GM19025 (cell line): ENCODE results near the gene TMEM119.
"Not testable (repeated sequence)": the region's sequence is repeated elsewhere in the genome, so short reads cannot be mapped to it uniquely, and the experiment has no call there.

ENCODE experiments used
- ATAC-seq: cut with Tn5 transposase; IDR thresholded peaks from one replicate; pipeline ENCODE4 v1.9.1; 2021; ENCODE audit warnings: mild to moderate bottlenecking, low read depth, moderate library complexity; ENCODE audit not compliant: unreplicated experiment

Gene TMEM119

DNA sequence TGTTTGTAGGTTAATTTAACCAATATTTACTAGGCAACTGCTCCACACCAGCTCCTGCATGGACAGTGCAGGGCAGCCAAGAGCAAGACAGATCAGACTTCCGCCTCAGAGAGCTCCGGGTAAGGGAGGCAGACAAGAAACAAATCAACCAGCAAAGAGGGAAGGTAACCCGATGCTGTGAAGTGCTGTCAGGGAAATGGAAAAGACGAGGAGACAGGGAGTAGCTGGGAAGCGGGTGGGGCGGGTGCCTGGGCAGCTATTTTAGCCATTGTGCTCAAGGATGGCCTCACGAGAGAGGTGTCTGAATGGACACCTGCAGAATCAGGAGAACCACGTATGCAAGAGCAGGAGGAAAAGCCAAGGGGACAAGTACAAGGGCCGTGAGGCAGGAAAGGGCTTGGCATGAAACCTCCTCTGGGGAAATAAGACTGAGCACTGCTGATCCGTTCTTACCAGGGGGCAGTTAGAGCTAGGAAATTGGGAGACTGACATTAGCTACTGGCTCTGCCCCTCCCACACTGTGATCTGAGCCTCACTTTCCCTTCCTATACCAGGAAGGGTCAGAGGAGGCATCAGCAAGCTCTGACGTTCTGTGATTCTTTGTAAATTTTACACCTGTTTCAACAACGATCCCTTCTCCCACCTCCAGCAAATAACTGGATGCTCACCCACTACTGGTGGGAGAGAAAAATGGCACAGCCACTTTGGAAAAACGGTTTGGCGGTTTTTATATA is 6.5 kb upstream of the TMEM119 start:
- no peak for ATAC-seq

DNA sequence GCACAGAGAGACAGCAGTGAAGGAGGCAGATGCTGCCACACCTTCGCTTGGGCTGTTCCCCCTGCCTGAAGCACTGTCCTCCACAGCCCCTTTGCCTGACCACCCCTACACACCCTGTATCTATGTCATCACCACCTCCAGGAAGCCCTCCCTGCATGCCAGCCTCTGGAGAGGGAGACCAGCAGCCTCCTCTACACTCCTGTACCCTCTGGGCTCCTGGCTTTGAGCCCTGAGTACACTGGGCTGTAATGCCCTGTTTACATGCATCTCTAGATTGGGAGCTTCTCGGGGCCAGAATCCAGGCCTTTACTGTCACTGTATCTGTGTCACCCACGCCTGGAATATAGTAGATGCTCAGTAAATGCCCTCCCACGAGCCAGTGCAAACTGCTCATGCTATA is 5.9 kb upstream of the TMEM119 start:
- ATAC-seq = no peak

DNA sequence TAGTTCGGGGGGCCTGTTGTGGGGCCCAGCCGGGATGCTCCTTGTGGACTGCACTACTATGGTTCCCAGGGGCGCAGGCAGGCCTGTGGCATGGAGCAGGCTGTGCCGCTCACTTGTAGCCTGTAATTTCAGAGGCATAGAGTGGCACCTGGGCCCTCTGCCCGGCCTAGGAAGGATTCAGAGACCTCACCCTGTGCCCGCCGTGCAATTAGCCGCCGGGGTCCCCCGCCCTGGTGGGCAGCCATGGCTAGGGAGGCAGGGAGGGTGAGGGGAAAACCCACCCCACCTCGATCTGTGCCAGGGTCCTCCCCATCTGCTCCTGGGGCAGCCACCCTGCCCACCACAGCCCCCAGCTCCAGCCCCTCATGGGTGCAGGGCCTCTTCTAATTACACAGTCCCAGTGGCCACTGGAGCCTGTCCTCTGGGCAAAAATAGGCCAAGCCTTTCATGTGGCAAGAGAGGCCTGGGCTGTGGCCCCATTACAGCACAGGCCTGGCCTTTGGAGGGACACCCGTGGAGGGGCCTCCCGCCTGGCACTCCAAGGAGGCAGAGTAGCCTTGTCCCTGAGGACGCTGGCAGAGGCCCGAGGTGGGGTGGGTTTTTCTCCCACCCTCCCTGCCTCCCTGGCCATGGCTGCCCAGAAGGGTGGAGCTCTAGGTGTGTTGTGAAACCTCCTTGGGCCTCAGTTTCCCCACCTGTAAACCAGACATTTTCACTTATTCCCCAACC is 5.3 kb upstream of the TMEM119 start:
- ATAC-seq = no peak

DNA sequence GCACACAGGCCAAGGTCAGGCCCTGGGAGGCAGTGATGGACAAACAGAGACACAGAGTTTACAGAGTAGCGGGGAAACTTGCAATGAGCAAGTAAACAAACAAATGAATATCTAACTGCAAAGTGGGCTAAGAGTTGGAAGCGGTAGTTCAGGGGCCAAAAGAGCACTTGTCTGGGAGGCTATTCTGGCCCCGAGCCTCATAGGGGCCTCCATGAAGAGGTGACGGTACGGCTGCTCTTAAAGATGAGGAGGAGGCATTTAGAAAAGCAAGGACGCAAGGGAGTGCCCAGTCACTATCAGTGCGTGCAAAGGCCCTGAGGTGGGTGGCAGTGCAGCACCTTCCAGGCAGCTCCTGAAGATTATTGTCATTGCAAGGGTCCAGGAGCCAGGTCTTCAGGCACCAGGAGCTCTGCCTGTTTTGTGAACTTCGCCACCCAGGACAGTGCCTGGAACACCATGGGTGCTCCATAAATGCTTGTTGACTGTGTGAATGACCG is 4.4 kb upstream of the TMEM119 start:
- no peak for ATAC-seq

DNA sequence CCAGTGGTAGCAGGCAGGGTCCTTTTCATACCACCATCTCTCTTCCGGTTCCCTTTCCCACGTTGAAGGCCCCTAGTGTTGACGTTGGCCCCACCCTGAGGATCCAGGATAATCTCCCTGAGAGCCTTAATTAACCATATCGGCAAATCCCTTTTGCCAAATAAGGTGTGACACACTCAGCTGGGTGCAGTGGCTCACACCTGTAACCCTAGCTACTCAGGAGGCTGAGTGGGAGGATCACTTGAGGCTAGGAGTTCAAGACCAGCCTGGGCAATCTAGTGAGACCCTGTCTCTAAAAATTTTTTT is 2.8 kb upstream of the TMEM119 start:
- ATAC-seq = no peak

DNA sequence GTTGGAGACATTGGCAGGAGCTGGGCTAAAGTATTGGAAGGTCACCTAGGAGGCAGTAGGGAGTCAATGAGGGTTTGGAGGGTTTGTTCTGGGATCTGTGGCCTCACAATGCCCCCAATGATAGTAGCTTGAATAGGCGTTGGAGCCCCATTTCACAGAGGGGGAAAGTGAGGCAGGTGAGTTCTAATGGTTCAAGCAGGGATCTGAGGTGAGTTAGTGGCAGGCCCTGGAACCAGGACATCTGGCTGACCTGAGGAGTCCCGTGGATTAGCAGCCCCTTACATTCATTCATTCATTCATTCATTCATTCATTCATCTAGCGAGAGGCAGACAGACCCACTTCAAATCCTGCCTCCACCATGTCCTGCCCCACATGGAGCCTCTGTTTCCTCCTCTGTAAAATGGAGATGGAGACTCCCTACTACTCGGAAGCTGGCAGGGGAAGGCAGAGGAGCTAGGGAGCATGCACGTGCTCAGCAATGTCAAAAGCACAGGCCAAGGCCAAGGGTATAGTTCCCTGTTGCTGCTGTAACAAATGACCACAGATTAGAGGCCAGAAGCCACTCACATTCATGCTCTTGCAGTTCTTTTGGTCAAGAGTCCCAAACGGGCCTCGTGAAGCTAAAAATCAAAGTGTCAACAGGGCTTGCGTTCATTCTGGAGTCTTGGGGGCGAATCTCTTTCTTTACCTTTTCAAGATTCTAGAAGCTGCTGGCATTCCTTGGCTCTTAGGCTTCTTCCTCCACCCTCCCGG is 2.2 kb upstream of the TMEM119 start:
- no peak for ATAC-seq

DNA sequence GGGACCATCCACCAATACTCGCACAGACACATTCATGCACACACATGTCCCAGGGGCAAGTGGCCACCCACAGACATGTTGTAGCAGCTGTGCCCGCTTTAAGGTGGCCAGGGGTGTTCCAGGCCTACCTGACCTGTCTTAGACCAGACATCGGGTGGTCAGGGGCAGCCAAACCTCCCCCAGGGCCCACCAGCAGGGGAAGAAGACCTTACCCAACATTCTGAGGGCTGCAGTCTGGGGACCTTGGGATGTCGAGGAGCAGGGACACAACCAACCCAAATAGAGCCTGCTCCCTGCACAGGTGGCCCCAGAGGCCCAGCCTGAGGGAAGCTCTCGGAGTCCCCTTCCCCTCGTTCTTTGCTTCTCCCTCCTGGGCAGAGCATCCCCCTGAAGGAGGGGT is 1.7 kb upstream of the TMEM119 start:
- ATAC-seq = no peak

DNA sequence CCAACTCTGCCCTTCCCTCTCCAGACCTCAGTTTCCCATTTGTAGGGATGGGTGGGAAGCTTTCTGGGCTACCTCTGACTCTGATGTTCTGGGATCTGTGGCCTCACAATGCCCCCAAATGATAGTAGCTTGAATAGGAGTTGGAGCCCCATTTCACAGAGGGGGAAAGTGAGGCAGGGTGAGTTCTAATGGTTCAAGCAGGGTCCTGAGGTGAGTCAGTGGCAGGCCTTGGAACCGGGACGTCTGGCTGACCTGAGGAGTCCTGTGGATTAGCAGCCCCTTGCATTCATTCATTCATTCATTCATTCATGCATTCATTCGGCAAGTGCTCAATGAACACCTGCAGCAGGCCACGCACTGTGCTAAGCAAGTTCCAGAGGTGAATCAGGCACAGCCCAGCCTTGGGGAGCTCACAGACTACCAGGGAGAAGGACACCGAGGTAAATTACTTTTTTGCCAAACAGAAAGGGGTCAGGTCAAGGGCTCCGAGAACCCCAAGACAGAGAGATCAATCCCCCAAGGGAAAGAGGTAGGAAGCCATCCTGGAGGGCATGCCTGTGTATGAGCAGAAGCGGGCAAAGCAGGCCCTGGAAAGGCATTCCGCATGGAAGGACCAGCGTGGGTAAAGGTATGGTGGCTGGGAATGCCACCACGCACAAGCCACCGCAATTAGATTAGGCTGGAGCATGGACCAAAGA is 818 bp upstream of the TMEM119 start:
- no peak for ATAC-seq

DNA sequence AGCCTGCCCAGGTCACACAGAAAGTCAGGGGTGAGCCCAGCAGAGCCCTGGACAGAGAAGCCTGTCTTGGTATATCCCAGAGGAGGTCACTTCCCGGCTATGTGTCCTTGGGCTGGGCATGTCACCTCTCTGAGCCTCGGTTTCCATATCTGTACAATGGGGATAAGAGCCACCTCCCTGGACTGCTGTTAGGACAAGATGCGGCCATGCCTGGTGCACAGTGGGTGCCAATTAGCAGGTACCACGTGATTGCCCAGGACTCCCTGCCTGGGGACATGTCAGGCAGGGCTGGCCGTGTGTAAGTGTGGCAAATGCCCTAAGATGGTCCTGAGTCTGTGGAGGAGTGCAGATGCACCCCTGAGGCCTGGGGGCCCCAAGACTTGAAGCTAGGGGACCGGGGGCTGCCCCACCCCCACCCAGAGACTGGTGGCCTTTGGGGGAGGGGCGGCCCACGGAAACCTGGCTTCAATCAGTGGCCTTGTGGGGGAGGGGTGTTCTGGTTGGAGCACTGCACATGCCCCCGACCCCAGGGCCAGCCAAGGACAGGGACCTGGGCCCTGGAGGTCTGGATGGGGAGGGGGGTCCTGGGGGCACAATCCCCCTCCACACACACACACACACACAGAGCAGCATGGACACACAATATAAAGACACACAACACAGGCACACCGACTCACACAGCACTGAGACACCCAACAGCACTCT is 878 bp downstream of the TMEM119 start:
- ATAC-seq = no peak

DNA sequence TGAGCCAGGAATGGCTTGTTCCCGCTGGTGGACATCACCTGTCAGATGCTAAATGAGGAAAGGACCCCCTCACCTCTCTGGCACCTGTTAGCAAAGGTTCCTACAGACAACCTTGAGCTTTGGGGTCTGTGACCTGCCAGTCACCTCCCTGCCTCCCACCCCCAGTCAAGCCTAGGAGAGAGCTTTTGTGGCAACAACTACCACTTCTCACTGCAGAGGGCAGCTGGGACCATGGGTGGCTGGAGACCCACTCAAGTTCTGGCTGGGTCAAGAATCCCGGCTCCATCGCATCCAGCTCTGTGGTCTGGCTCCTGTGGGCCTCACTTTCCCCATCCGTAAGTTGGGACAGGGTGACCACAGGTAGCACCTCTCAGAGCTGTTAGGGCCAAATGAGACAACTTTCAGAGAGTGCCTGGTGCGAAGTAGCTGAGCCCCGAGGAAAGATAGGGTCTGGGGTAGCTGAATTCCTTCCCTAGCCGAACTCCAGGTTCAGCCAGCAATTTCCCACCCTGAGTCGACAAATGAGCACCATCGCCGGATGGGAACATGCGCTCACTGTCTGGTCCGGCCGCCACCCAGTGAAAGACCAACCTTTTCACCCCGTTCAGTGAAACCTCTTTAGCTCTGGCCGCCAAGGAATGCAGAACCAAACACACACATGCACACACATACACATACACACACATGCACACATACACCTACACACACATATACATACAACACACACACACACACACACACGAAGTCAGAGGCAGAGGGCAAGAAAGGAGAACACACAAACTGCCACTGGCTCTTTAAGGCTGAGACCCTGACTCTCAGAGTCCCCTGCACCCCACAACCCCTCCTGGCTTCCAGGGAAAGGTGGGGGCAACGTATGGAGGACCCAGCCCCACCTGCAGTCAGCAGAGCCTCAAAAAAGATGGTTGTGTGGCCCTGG is 1.9 kb downstream of the TMEM119 start:
- ATAC-seq = no peak

DNA sequence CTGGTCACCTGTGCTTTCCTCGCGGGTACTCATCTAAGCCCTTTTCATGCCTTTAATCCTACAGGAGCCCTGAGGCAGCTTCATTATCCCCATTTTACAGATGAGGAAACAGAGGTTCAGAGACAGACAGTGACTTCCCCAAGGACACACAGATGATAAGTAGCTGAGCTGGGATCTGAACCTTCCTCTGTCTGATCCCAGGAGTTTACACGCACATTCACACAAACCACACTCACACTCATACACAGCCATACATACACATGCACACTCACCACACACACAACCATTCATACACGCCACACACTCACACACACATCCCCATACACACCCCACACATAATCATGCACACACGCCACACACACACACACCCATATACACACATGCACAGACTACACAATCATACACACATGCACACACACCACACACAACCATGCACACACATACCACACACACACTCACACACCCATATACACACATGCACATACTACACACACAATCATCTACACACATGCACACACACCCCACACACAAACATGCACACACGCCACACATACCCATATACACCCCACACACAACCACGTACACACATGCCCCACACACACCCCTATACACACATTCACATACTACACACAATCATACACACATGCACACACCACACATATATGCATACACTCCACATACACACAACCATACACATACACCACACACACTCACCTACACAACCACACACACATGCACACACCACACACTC is 2.7 kb downstream of the TMEM119 start:
- no peak for ATAC-seq

DNA sequence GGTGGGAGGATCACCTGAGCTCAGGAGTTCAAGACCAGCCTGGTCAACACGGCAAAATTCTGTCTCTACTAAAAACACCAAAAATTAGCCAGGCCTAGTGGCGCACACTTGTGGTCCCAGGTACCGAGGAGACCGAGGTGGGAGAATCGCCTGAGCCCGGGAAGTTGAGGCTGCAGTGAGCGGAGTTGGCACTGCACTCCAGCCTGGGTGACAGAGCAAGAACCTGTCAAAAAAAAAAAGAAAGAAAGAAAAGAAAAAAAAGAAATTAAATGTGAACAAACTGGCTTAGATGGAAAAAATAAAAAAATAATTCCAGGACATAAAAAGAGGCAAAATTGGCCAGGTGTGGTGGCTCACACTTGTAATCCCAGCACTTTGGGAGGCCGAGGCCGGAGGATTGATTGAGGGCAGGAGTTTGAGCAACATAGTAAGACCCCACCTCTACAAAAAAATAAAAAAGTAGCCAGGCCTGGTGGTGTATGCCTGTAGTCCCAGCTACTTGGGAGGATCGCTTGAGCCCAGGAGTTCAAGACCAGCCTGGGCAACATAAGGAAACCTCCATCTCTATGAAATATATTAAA is 3.5 kb downstream of the TMEM119 start:
- ATAC-seq = no peak

DNA sequence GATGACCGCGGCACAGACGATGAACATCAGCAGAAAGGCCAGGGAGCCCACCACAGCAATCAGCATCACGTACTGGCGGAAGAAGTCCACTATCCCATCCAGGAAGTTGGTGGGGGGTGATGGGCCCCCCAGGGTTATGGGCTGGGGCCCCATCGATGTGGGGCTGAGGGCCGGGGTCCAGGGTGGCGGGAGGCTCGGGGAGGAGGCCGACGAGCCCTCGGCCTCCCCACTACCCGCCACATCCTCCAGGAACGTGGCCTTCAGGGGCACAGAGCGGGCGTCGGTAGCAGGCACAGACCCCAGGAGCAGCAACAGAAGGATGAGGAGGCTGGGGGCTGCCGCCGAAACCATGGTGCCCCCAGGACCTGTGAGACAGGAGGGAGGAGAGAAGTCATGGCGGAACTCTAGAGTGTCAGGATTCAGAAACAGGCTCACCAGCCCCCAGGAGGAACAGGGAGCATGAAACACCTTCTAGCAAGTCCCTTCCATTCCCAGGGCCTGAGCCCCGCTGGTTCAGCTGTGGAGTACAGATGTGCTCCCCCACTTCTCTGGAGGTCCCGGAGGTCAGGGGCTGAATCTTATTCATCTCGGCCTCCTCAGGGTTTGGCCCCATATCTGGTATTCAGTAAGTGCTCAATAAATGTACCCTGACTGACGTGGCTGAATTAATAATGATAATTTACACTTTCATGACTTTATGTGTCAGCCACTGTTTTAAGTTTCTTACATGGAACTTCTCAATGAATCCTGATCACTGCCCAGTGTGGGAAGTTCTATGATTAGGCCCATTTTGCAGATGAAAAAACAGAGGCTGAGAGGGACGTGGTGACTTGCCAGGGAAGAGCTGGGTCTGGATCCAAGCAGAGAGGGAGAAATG is 5.6 kb downstream of the TMEM119 start:
- ATAC-seq = no peak

DNA sequence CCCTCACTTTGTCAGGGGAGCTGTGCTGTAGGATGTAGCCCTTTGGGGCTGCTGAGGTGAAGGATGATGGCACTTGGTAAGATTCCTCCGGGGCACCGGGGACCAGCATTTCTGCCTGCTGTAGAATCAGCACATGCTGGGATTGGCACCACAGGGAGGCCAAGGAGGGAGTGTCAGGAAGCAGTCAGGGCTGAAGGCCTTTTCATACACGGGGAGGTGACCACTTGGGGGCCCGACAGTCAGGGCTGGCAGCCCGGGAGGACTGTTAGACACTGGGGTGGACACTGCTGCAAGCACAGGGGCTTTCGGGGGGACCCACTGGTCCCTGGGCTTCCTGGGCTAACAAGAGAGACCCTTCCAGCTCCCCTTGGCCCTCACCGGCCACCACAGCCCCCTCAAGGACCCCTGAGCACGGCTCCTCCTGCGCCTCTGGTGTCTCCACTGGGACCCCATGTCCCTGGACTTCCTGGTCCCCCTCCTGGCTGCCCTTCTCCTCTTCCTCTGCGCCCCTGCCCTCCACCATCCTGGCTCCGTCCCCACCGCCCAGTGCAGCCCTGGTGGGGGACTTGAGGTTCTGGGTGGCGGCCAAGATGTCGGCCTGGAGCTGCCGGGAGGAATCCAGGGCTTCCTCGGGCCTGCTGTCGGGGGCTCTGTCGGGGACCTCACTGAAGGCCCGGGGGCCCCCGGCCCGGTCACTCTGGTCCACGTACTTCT is 6.5 kb downstream of the TMEM119 start:
- no peak for ATAC-seq

DNA sequence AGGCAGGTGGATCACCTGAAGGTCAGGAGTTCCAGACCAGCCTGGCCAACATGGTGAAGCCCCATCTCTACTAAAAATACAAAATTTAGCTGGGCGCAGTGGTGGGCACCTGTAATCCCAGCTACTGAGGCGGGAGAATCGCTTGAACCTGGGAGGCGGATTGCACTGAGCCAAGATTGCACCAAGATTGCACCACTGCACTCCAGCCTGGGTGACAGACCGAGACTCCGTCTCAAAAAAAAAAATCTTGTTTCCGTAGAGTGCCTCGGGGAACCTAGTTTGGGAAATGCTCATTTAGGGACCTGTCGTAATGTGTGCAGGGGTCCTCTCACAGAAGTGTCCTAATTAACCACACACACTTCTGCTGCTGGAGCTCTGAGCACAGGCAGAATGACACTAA is 7.4 kb downstream of the TMEM119 start:
- ATAC-seq = not testable (repeated sequence)

DNA sequence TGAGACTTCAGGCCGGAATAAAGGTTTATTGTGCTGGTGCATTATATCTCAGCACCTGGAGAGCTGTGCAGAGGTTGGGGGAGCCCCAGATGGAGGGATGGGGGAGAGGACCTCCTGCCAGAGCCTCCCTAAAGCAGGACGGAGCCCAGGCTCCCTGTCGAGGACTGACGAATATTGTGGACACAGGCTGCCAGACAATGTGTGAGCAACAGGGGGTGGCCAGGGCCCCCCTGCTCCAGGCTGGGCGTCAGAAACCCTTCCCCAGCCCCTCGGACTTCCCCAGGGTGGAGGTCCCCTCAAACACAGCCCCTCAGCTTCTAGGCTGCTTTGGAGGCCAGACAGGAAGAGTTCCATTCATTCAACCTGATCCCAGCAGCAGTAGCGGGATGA is 8.0 kb downstream of the TMEM119 start:
- no peak for ATAC-seq
